WTC11 (cell line): ENCODE results near the gene GOLGB1.

Experiments
- CREB1 ChIP-seq: sonication (generic); formaldehyde crosslinking; IDR thresholded peaks from 2 replicates; pipeline ENCODE4 v1.8.0; 2023; ENCODE audit warnings: mild to moderate bottlenecking, missing genetic modification reagents
- FOXP1 ChIP-seq: sonication (generic); formaldehyde crosslinking; IDR thresholded peaks from 2 replicates; pipeline ENCODE4 v1.8.0; 2022; ENCODE audit warnings: missing genetic modification reagents, mild to moderate bottlenecking, moderate library complexity, borderline replicate concordance
- JUN ChIP-seq: sonication (generic); formaldehyde crosslinking; IDR thresholded peaks from 2 replicates; pipeline ENCODE4 v1.8.0; 2023; ENCODE audit warnings: mild to moderate bottlenecking, missing genetic modification reagents
- KAT7 ChIP-seq: sonication (generic); formaldehyde crosslinking; IDR thresholded peaks from 2 replicates; pipeline ENCODE4 v1.8.1; 2023; ENCODE audit warnings: missing genetic modification reagents, mild to moderate bottlenecking, borderline replicate concordance
- NFE2L1 ChIP-seq: sonication (generic); formaldehyde crosslinking; IDR thresholded peaks from 2 replicates; pipeline ENCODE4 v1.8.1; 2023; ENCODE audit warnings: missing genetic modification reagents
- USF2 ChIP-seq: sonication (generic); formaldehyde crosslinking; IDR thresholded peaks from 2 replicates; pipeline ENCODE4 v1.8.1; 2023; ENCODE audit warnings: mild to moderate bottlenecking, missing genetic modification reagents, moderate library complexity
- TF ChIP-seq, protein P1 (sequence below): fragments of 200-600 bp; IDR thresholded peaks from 2 replicates; pipeline ENCODE4 v1.8.0; 2022; ENCODE audit warnings: antibody characterized with exemption
- TF ChIP-seq, protein P2 (sequence below): sonication (generic); formaldehyde crosslinking; IDR thresholded peaks from 2 replicates; pipeline ENCODE4 v1.8.1; 2023; ENCODE audit warnings: mild to moderate bottlenecking, missing genetic modification reagents
- TF ChIP-seq, protein P3 (sequence below): sonication (generic); formaldehyde crosslinking; IDR thresholded peaks from 2 replicates; pipeline ENCODE4 v1.8.0; 2022; ENCODE audit warnings: mild to moderate bottlenecking, missing genetic modification reagents

DNA sequence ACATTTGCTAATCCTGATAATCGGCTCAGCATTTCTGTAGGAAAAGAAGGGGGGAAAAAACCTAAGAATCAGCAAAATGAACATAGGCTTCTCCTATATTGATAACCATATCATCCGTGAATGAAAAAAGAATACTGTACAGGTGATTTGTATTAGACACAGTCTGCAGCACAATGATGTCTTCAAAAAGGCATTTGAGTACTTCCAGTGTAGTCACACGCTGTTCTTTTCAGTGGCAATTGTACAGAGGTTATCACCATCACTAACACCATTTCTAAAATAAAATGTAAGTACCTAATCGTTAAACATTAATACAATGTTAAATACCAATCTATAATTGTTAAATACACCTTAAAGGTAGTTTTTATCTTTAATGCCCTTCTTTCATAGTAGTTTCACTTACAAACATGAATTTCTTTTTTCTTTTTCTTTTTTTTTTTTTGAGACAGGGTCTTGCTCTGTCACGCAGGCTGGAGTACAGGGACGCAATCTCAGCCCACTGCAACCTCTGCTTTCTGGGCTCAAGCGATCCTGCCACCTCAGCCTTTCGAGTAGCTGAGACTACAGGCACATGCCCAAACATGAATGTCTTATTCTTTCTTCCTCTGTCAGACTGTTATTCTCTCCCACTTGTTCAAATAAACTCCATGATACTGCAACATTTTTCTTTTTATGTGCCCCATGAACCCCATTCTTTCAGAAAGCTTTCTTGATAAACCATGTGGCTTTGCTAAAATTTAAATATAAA, 18.4 kb downstream of the GOLGB1 start:
- TF ChIP-seq, protein P1, sequence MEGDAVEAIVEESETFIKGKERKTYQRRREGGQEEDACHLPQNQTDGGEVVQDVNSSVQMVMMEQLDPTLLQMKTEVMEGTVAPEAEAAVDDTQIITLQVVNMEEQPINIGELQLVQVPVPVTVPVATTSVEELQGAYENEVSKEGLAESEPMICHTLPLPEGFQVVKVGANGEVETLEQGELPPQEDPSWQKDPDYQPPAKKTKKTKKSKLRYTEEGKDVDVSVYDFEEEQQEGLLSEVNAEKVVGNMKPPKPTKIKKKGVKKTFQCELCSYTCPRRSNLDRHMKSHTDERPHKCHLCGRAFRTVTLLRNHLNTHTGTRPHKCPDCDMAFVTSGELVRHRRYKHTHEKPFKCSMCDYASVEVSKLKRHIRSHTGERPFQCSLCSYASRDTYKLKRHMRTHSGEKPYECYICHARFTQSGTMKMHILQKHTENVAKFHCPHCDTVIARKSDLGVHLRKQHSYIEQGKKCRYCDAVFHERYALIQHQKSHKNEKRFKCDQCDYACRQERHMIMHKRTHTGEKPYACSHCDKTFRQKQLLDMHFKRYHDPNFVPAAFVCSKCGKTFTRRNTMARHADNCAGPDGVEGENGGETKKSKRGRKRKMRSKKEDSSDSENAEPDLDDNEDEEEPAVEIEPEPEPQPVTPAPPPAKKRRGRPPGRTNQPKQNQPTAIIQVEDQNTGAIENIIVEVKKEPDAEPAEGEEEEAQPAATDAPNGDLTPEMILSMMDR, result no peak
- TF ChIP-seq JUN (CRISPR knock-in tag) (no peak), KAT7 (CRISPR knock-in tag) (no peak), NFE2L1 (CRISPR knock-in tag) (no peak), CREB1 (no peak), FOXP1 (no peak), USF2 (CRISPR knock-in tag) (no peak)
- TF ChIP-seq, protein P2, sequence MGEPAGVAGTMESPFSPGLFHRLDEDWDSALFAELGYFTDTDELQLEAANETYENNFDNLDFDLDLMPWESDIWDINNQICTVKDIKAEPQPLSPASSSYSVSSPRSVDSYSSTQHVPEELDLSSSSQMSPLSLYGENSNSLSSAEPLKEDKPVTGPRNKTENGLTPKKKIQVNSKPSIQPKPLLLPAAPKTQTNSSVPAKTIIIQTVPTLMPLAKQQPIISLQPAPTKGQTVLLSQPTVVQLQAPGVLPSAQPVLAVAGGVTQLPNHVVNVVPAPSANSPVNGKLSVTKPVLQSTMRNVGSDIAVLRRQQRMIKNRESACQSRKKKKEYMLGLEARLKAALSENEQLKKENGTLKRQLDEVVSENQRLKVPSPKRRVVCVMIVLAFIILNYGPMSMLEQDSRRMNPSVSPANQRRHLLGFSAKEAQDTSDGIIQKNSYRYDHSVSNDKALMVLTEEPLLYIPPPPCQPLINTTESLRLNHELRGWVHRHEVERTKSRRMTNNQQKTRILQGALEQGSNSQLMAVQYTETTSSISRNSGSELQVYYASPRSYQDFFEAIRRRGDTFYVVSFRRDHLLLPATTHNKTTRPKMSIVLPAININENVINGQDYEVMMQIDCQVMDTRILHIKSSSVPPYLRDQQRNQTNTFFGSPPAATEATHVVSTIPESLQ (CRISPR knock-in tag), result no peak
- TF ChIP-seq, protein P3, sequence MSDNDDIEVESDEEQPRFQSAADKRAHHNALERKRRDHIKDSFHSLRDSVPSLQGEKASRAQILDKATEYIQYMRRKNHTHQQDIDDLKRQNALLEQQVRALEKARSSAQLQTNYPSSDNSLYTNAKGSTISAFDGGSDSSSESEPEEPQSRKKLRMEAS (CRISPR knock-in tag), result no peak
